Right ventricle myocardium superior (tissue), 1 donor: ENCODE data around the gene SV2A. TPM values are rescaled to one million over a fixed set of nuclear protein-coding genes. Genes with fewer than 3 reads are reported as not detected.
"Not testable (repeated sequence)": the region's sequence is repeated elsewhere in the genome, so short reads cannot be mapped to it uniquely, and the experiment has no call there.

ENCODE experiments used
- ATAC-seq: fragments of 200-7000 bp; cut with Tn5 transposase; one replicate; pipeline ENCODE4 v1.9.1; 2020; ENCODE audit warnings: mild to moderate bottlenecking; ENCODE audit not compliant: poor library complexity
- DNase-seq: peaks from one replicate; pipeline ENCODE4 v3.0.0-alpha.2; 2020
- intact Hi-C: fragments of 100-400 bp; cut with DNase I; formaldehyde crosslinking; loops from one replicate; pipeline ENCODE4 v1.11.2; 2022
- long read RNA-seq: library from polyadenylated mRNA; unstranded; transcript quantifications from one replicate; pipeline ENCODE4 v2.0.0, GENCODE V29; 2021
- total RNA-seq: library from RNA; stranded (reverse); fragmentation: NEBNext Ultra II Directional; extraction: Animal tissue kit (Norgen Biotek cat#: 25700); gene quantifications from one replicate; pipeline ENCODE4 v1.2.1, GENCODE V29; 2021
- donor health status: DM: no; HTN: yes; CAD: no; lungs with severe emphysema.

The SV2A gene
- total RNA-seq = 0.32 TPM
- long read RNA-seq = 0 reads

- peak; percentile 49 for ATAC-seq
- intact Hi-C loops = no loop called here
- DNase-seq = no peak
Observed at GRCh38 chr1:149917571-149918144, at the start of gene SV2A. Gene SV2A, minus strand, starts transcription at chr1:149917844. Its CDS starts 4,004 bp downstream, at chr1:149913840.

GRCh38 chr1:149967041-149967440 is 49.4 kb upstream of the SV2A start:
- intact Hi-C loops = no loop called here
- no peak for ATAC-seq
- DNase-seq = no peak

DNA sequence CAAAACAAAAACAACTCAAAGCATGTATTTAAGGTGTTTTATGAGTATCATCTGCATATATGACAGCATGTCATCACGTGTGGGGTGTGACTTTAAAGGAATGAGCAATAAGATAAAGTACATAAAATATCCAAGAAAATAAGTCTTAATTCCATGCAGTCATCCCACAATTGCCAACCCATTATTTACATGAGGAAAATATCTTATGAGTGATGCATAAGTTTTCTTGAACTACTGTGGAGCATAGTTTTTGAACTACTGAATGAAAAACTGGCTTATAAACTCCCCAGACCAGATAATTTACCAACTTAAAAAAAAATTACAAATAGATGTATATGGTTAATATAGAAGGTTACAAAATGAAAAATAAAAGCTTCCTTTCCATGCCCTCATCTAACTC is 48.8 kb upstream of the SV2A start:
- DNase-seq (no peak), ATAC-seq (no peak)
- intact Hi-C loops = no loop called here

DNA sequence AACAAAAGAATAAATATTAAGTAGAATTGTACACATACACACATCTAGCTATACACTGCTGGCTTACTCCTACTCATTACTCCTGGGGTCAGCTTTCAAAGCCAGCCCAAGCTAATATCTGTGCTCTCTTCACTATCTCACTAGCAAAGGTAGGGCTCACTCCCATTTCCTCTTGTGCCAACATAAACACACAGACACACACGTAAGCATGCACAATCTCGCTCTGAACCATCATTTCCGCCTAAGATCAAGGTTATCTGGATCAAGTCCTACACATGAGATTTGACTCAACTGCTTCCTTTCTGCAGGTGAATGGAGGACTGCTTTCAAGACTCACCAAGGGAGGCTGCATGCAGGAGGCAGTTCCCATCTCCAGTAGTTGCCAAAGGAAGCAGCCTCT is 47.8 kb upstream of the SV2A start:
- ATAC-seq (no peak), DNase-seq (no peak)
- intact Hi-C loops = no loop called here

DNA sequence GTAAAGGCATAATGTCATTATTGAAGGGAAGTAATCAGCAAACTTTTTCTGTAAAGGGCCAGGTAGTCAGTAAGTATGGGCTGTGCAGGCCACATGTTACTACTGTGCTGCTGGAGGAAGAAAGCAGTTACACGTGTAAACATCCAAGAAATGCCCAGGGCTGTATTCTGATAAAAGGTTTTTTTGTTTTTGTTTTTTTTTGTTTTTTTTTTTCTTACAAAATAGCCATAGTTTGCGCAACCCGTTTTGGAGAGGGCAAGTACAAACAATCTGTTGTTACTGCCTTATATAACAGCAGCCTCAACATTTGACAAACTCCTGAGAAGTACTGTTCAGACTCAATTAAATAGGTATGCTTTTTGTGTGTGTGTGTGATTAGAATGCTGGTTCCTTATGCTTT is 45.7 kb upstream of the SV2A start:
- DNase-seq (no peak), ATAC-seq (peak; percentile 38)
- intact Hi-C loops = loop anchor here (2.0 to 5.0 kb wide), 2 partner anchors 89 to 204 kb away; no protein-coding TSS in a partner anchor

- intact Hi-C loops = loop anchor here (2.0 to 5.0 kb wide), 2 partner anchors 90 to 205 kb away; no protein-coding TSS in a partner anchor
- DNase-seq = no peak
- peak; percentile 15 for ATAC-seq
Observed at GRCh38 chr1:149962736-149963135, 45.1 kb upstream of the SV2A start.

- intact Hi-C loops = loop anchor here (2.0 to 5.0 kb wide), 2 partner anchors 91 to 205 kb away; no protein-coding TSS in a partner anchor
- DNase-seq (no peak), ATAC-seq (peak; percentile 94)
Observed at GRCh38 chr1:149962039-149962647, 44.5 kb upstream of the SV2A start.

GRCh38 chr1:149957548-149957947 is 39.9 kb upstream of the SV2A start:
- DNase-seq, ATAC-seq, intact Hi-C loops: not testable (repeated sequence)

- ATAC-seq = no peak
- intact Hi-C loops = no loop called here
- DNase-seq = no peak
Observed at GRCh38 chr1:149949911-149950310, 32.3 kb upstream of the SV2A start.

- DNase-seq (no peak), ATAC-seq (no peak)
- intact Hi-C loops = no loop called here
Observed at GRCh38 chr1:149945206-149945605, 27.6 kb upstream of the SV2A start.

GRCh38 chr1:149942885-149943284 is 25.2 kb upstream of the SV2A start:
- intact Hi-C loops = no loop called here

DNA sequence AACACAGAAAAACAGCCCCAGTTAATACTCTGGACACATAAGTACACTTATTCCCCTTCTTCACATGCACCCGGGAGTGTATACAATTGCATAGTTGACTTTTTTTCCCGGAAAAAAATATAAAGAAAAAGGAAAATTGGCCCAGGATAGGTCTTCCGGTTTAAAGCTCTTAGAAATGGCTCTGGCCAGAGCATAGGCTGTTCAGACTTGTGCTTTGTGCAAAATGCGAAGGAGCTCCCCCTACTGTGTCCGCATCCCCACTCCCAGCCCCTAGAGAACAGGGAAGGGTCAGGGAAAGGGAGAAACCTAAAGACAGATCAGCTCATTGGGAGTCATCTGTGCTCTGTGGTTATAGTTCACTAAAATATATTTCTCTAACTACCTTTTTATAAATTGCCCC is 24.6 kb upstream of the SV2A start:
- DNase-seq = no peak
- ATAC-seq = peak; percentile 49
- intact Hi-C loops = no loop called here

More at GRCh38 chr1:149942885-149943284, 25.2 kb upstream of the SV2A start:
- ATAC-seq (no peak), DNase-seq (no peak)

DNA sequence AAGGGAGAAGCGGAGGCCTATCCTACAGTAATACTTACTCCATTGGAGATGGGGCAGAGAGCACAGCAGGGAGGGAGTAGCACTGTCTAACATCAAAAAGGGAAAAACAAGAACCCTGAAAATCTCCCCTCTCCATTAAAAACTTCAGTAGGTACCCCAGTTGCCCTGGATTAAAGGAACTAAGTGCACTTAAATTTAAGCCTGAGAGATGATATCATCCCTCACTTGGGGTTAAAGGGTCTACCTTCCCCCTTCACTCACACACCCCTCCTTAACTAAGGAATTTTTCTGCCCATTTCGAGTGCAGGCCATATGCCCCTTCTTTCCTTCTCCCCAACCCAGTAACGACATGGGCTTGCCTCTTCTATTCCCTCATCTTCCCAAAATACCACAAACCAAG is 22.8 kb upstream of the SV2A start:
- no peak for DNase-seq
- ATAC-seq = no peak
- intact Hi-C loops = no loop called here

GRCh38 chr1:149938668-149939003 is 21.0 kb upstream of the SV2A start:
- DNase-seq, intact Hi-C loops: not testable (repeated sequence)
- peak; percentile 5 for ATAC-seq

- DNase-seq = no peak
- intact Hi-C loops = no loop called here
- ATAC-seq = no peak
Observed at GRCh38 chr1:149937759-149938158, 20.1 kb upstream of the SV2A start.

GRCh38 chr1:149936992-149937705 is 19.5 kb upstream of the SV2A start:
- intact Hi-C loops = no loop called here
- ATAC-seq (no peak), DNase-seq (no peak)

DNA sequence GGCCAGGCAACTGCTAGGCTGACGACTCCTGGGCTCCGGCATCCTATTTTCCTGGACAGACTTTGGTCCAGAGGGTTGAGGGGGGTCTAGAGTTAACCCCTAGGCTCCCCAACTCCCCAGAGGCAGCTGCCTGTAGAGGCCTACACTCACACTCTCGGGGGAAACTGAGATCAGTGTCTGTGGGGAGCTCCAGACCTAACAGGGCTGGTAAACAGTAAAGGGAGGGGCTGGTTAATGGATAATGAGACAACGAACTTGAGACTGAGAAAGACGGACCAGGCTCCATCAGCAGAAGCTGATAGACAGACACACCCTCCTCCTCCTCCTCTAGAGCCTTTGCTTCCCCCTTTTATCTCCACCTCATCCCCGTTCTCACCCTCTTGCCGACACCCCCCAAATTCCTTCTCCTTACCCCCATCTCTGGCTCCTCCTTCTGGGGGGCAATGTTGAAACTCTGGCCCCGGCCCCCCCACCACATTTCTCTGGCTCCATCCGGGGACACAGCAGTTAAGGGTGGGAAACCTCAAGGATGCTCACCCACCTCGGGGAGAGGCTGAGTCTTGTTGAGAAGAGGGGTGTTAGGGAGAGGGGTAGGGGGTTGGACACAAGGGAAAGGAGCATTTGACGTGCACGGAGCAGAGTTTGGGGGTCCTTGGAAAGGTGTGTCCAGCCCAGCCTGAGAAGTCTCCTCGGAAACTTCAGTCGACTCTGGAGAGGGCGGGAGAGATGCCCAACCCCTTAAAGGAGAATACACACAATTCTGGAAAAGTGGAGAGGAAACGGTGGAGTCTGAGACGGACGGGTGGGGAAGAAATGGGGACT is 18.7 kb upstream of the SV2A start, which contains the start of gene MTMR11:
MTMR11 (minus strand) TSS at position 710 of the 822 bp plus-strand sequence; CDS start at position 478, 232 bp downstream.
- intact Hi-C loops = no loop called here
- DNase-seq (no peak), ATAC-seq (peak; percentile 35)

- ATAC-seq (no peak), DNase-seq (no peak)
- intact Hi-C loops = no loop called here
Observed at GRCh38 chr1:149934356-149934755, 16.7 kb upstream of the SV2A start.

GRCh38 chr1:149933208-149933607 is 15.6 kb upstream of the SV2A start:
- intact Hi-C loops = no loop called here
- DNase-seq (no peak), ATAC-seq (no peak)
